GM12878 (cell line): Measurements from ENCODE around the gene KCNMB2. TPM values are rescaled to one million over a fixed set of nuclear protein-coding genes. Genes with fewer than 3 reads are reported as not detected.
"Not testable (repeated sequence)": the region's sequence is repeated elsewhere in the genome, so short reads cannot be mapped to it uniquely, and the experiment has no call there.

Source experiments
- ATAC-seq: fragments of 200-7000 bp; cut with Tn5 transposase; 3 replicates; pipeline ENCODE4 v1.9.1; 2020; ENCODE audit warnings: mild to moderate bottlenecking, moderate library complexity
- BruUV-seq: library from RNA; stranded (reverse); fragments of 400-500 nt; replicated peaks from 2 replicates; lab custom pipeline; 2021; lab: Mats Ljungman, UMichigan
- CTCF ChIA-PET: fragments of 300-600 bp; sonication (Branson Sonifier 250); formaldehyde crosslinking; extraction: SDS; loops from one replicate; lab custom pipeline; 2021; ENCODE audit warnings: inconsistent platforms; lab: Yijun Ruan, JAX
- POLR2A ChIA-PET: fragments of 350-600 bp; formaldehyde crosslinking; extraction: SDS; loops from one replicate; lab custom pipeline; 2021; ENCODE audit warnings: inconsistent platforms; lab: Charles Lee
- RAD21 ChIA-PET: fragments of 300-600 bp; sonication (Branson Sonifier 250); formaldehyde crosslinking; loops from one replicate; lab custom pipeline; 2023; ENCODE audit warnings: antibody characterized with exemption; ENCODE audit not compliant: unreplicated experiment; lab: Charles Lee
- SMC1A ChIA-PET: fragments of 300-600 bp; sonication (Branson Sonifier 250); formaldehyde crosslinking; loops from one replicate; lab custom pipeline; 2023; ENCODE audit not compliant: unreplicated experiment, uncharacterized antibody; lab: Charles Lee
- DNase-seq: peaks from one replicate; pipeline ENCODE4 v3.0.0-alpha.2; 2011; ENCODE audit warnings: low read depth, low spot score
- FAIRE-seq: peaks from 3 replicates; lab custom pipeline; 2011; peaks lifted over from hg19 to GRCh38; lab: Jason Lieb, UNC
- H2AFZ ChIP-seq: 2 replicates; pipeline ENCODE4 v1.6.0; 2011; ENCODE audit warnings: low read depth, low read length, control low read depth; ENCODE audit not compliant: control insufficient read depth
- H3K27ac ChIP-seq: 2 replicates; pipeline ENCODE4 v1.5.1; 2011; ENCODE audit warnings: control low read depth; ENCODE audit not compliant: control insufficient read depth, insufficient read depth
- H3K27me3 ChIP-seq, 2 experiments: replicated peaks in 1 of 2; 2 replicates each; pipeline versions ENCODE4 v1.6.0 to v1.6.1; 2011; ENCODE audit warnings: low read length in 1 of 2; ENCODE audit not compliant: control insufficient read depth in 2 of 2, insufficient read depth in 2 of 2
- H3K36me3 ChIP-seq, 2 experiments: 2 replicates each; pipeline ENCODE4 v1.5.1; 2011; ENCODE audit warnings: low read length in 1 of 2; ENCODE audit not compliant: control insufficient read depth in 2 of 2, insufficient read depth in 2 of 2
- H3K4me1 ChIP-seq: 2 replicates; pipeline ENCODE4 v1.6.1; 2011; ENCODE audit warnings: mild to moderate bottlenecking, low read length, moderate library complexity, mixed read lengths; ENCODE audit not compliant: control insufficient read depth, insufficient read depth
- H3K4me2 ChIP-seq: 2 replicates; pipeline ENCODE4 v1.6.0; 2011; ENCODE audit warnings: control low read depth; ENCODE audit not compliant: control insufficient read depth, insufficient read depth
- H3K4me3 ChIP-seq: fragments of 200-600 bp; sonication (generic); 2 replicates; pipeline ENCODE4 v1.5.1; 2016
- H3K79me2 ChIP-seq: 2 replicates; pipeline ENCODE4 v1.6.0; 2011; ENCODE audit warnings: low read length; ENCODE audit not compliant: control insufficient read depth, insufficient read depth
- H3K9ac ChIP-seq: 2 replicates; pipeline ENCODE4 v1.8.0; 2011; ENCODE audit warnings: low read length, control low read depth, mixed read lengths; ENCODE audit not compliant: control insufficient read depth, insufficient read depth
- H3K9me3 ChIP-seq: replicated peaks from 3 replicates; pipeline ENCODE4 v1.5.1; 2011; ENCODE audit warnings: mild to moderate bottlenecking, low read length; ENCODE audit not compliant: control insufficient read depth, insufficient read depth
- H4K20me1 ChIP-seq: 2 replicates; pipeline ENCODE4 v1.6.0; 2011; ENCODE audit not compliant: control insufficient read depth, insufficient read depth
- HSF1 ChIP-seq: fragments of 150-350 bp; IDR thresholded peaks from 2 replicates; pipeline ENCODE4 v1.6.1; 2014; ENCODE audit warnings: mild to moderate bottlenecking, low read depth, low read length
- IRF3 ChIP-seq: fragments of 450-650 bp; IDR thresholded peaks from 2 replicates; pipeline ENCODE4 v1.6.1; 2014; ENCODE audit warnings: mild to moderate bottlenecking
- RUNX3 ChIP-seq: IDR thresholded peaks from 2 replicates; pipeline ENCODE4 v1.6.1; 2012; ENCODE audit warnings: low read length, inconsistent platforms
- SREBF2 ChIP-seq: IDR thresholded peaks from 2 replicates; pipeline ENCODE4 v1.6.1; 2012; ENCODE audit warnings: mild to moderate bottlenecking, low read length
- ZZZ3 ChIP-seq: IDR thresholded peaks from 2 replicates; pipeline ENCODE4 v1.6.1; 2011; ENCODE audit warnings: low read depth; ENCODE audit not compliant: control insufficient read depth, insufficient read length
- WGBS: methylation state at CpG from one replicate; pipeline ENCODE4 v1.1.6; 2016; ENCODE audit warnings: low lambda C conversion rate; ENCODE audit not compliant: insufficient replicate concordance, insufficient coverage; ENCODE audit errors: missing lambda C conversion rate; 5-methylcytosine and 5-hydroxymethylcytosine counted together
- in situ Hi-C: fragments of 300-500 bp; cut with MboI; formaldehyde crosslinking; loops from 9 replicates; pipeline ENCODE4 v1.14.3; 2018; ENCODE audit warnings: mixed read lengths
- intact Hi-C: fragments of 100-400 bp; cut with micrococcal nuclease; formaldehyde crosslinking; loops from one replicate; pipeline ENCODE4 v1.14.2; 2022; ENCODE audit not compliant: unreplicated experiment
- polyA plus RNA-seq, 11 experiments: library from polyadenylated mRNA; depleted of rRNA in 4 of 11; unstranded in 6 of 11; stranded (reverse) in 5 of 11; fragments of >200 nt; fragmentation: Nextera tagmentation in 4 of 11; fragmentation: Illumina TruSeq in 1 of 11; extraction: Ambion mirVana in 4 of 11; extraction: Trizol in 1 of 11; gene quantifications; 1 replicate in 1 of 11; 2 replicates in 10 of 11; pipeline versions ENCODE4 v1.2.1 to v1.2.3, GENCODE V29; 2011 to 2016; ENCODE audit warnings: inconsistent platforms in 2 of 11, missing spikeins in 2 of 11, low read depth in 1 of 11
- total RNA-seq, 4 experiments: library from RNA; depleted of rRNA in 3 of 4; stranded (reverse); fragments of >200 nt in 3 of 4; fragmentation: Illumina TruSeq in 1 of 4; extraction: Trizol in 1 of 4; gene quantifications; 2 replicates each; pipeline versions ENCODE4 v1.2.1 to v1.2.3, GENCODE V29; 2013 to 2021

The KCNMB2 gene
- total and polyA plus RNA-seq, 10 of the 15 experiments (the other 5 are each of a cell fraction or from before 2014, with no cell fraction given), result 0.22 to 18.8 (median 11.0) TPM

GRCh38 chr3:178859386-178859785, 323.1 kb downstream of the KCNMB2 start (continued):
- no peak for TF ChIP-seq RUNX3
- no peak for TF ChIP-seq ZZZ3
- no peak for TF ChIP-seq SREBF2
- no peak for TF ChIP-seq HSF1
- TF ChIP-seq IRF3, result no peak

DNA sequence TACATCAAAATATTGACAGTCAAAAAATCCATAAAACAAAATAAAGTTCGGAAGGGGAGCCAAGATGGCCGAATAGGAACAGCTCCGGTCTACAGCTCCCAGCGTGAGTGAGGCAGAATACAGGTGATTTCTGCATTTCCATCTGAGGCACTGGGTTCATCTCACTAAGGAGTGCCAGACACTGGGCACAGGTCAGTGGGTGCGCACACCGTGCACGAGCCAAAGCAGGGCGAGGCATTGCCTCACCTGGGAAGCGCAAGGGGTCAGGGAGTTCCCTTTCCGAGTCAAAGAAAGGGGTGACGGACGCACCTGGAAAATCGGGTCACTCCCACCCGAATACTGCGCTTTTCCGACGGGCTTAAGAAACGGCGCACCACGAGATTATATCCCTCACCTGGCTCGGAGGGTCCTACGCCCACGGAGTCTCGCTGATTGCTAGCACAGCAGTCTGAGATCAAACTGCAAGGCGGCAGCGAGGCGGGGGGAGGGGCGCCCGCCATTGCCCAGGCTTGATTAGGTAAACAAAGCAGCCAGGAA, 323.7 kb downstream of the KCNMB2 start:
- SMC1A ChIA-PET, RAD21 ChIA-PET, H3K4me3 ChIP-seq, H3K4me2 ChIP-seq, CTCF ChIA-PET, H3K9me3 ChIP-seq, H3K79me2 ChIP-seq, H3K27ac ChIP-seq, H3K4me1 ChIP-seq, POLR2A ChIA-PET, DNase-seq, BruUV-seq, H4K20me1 ChIP-seq, in situ Hi-C loops, intact Hi-C loops, H3K9ac ChIP-seq, H3K36me3 ChIP-seq, H3K27me3 ChIP-seq, ATAC-seq, H2AFZ ChIP-seq, FAIRE-seq: not testable (repeated sequence)
- 77% methylated on average over 24 of the region's 29 CpGs for WGBS
